Right kidney (tissue), 1 donor: ENCODE measurements around the gene PBX3.

Experiments used
- DNase-seq: peaks from one replicate; pipeline ENCODE4 v3.0.0-alpha.2; 2016

PBX3 gene

DNA sequence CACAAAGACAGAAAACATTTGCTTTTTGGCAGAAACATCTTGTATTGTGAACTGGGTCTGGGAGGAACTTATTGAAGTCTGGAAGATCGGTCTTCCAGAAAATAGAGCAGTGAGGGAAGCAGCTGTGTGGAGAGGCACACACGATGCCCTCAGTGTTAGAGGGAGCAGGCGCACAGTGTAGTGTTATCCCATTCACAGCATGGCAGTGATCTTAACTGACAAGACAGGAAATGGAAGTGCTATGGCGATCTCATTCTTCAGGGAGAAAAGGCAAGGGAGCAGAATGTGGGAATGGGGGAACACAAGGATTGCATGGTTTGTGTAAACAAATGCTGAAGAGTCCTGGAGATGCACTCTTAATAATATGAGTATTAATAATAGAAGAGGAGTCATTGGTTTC is 161.0 kb downstream of the PBX3 start:
- DNase-seq: no peak

DNA sequence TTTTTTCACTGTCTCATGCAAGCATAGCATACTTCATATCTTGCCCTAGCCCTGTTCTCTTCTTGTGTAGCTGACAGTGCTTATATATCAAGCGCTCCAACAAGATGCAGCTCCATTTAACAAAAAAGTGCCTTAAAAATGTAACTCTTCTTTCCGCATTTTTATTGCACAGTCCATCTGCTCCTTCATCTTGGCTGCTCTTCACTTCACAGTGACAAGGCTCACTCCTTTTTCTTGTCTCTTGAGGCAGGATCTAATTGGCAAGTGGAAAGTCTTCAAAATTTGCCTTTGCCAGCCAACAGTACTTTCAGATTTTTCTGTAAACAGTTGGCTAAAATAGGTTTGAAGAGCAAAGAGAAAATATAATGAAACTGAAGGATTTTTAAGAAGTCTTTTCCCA is 161.8 kb downstream of the PBX3 start:
- DNase-seq: no peak

DNA sequence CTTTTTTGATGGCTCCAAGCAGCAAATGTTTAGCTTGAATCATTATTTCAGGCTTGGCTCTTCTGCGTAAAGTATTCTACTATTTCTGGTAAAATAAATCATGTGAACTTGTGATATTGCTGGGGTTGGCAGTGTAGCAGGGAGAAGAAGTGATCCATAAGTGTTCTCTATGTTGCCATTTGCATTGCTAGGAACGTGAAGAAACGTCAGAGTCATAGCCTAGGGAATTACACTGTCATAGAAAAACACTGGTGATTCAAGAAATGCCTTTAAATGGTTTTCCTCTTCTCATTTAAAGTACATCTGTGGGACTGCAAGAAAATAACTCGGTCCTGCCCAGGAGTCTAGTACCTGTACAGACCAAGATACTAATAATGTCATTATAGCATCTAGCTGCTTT is 162.3 kb downstream of the PBX3 start:
- no peak for DNase-seq

DNA sequence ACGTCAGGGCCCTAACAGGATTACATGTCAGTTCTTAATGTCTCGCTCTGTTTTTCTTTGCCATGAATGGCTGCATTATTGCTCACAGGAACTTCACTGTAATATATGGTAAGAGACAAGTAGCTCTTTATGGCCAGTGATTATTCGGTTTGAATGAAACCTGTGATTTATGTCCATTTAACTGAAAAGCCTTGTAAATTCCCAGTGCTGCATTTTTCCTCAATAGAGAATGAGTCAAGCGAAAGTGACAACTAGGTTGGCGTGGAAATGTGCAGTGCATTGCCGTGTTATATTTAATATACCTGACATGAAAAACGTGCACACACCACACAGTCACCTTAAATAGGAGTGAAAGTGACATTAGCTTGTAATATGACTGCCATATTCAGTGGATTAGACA is 163.1 kb downstream of the PBX3 start:
- no peak for DNase-seq

DNA sequence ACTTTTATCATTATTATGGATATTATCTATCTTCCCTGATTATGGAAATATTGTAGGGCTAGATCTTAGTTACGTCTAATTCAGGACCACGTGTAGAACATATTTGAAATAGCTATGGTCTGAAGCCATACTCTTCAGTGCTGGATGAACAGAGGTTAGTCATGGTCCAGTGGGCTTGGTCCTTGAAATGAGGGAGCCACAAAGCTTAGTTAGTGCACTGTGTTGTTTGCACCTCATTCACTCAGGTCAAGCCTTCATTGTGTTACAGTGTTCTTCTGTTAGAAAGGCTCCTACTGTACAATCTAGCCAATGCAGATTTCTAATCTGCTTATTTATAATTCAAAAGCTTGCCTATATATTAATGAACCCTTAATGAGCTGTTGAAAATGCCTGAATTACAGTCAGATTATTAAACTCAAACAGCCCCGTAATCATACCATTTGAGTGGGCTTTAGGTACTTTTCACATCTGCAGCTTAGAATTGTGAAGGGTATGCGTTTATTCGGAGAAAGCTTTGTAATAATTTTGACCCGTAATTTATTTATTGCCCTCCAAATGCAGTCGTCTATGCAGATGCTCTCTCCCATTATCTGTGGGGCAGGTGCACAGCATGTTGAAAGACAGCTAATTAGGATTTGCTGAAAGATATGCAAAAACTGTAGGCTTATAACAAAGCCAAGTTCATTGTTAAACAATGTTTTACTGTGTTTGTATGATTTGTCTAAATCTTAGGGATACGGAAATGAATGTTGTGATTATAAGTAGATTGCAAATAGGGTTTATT is 164.9 kb downstream of the PBX3 start:
- DNase-seq: no peak

DNA sequence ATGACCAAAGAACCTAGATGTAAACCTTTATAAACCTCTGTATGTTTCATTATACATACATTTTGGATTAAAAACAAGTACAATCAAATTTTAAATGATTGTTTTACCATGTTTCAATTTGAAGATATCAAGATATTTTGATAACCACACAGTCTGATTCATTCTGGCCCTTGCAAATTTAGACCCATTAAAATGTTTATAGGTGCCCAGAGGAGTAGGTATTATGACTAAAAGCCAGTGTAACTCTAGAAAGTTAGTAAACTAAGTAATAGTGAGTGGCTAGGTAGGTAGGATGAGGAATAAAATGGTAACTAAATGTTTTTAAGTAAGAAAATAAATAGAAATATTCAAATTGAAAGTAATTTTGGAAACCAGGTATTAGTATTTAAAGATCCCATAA is 165.5 kb downstream of the PBX3 start:
- DNase-seq: no peak

DNA sequence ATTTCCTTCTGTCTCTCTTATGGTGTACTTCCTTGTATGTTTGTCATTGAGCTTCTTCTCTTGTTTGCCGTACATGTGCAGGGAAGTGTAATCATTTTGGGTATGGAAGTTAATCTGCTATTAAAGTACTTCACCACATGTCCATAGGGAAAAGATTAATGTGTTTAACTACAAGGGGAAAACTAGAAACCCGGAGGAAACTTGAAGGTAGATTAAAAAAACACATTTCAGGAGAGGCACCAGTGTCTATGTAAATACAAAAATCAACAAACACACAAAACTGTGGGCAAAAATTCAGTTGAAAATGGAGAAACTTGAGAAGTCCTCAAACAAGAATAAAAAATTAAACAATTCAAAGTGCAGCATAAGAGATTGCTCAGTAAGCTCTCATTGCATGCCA is 166.4 kb downstream of the PBX3 start:
- no peak for DNase-seq

DNA sequence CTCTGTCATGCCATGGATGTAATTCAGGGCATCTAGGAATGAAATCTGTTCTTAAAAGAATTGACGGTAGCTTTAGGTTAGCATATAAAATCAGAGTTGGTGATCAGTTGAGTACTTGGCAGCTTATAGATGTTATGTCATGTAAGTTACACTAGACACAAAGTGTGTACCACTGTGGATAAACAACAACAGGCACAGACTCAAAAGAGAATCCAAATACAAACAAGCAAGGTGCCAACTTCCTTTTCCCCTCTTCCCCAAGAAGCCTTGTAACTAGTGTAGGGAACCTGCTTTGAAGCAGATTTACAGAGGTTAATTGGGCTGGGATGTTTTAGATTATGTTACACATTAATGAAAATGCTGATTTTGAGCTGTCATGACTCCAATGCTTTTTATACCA is 167.2 kb downstream of the PBX3 start:
- no peak for DNase-seq

DNA sequence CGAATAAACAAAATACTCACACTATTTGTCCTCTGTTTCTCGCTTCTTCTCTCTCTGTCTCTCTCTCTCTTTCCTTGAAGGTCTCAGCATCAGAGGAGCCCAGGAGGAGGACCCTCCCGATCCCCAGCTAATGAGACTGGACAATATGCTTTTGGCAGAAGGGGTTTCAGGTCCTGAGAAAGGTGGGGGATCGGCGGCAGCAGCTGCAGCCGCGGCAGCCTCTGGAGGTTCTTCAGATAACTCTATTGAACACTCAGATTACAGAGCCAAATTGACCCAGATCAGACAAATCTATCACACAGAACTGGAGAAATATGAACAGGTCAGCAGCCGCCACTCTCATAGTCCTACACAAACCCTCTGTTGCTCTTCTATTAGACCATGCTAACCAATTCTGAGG is 168.4 kb downstream of the PBX3 start:
- no peak for DNase-seq

DNA sequence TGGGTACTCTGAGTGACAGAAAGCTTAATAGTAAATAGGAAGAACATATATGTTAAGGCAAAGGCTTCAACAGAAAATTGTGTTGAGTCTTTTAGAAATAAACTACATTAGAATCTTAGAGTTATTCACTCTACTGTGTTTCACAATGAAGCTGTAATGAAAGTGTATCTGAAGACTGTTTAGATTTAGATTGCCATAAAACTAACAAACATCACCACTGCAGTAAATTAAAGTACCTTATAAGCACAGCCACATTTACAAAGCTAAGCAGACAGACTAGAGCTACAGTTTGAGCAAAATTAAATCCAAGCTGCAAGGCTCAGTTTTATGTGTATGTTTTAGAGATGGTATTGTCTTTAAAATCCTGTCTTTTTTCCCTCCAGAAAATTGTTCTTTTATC is 172.4 kb downstream of the PBX3 start:
- no peak for DNase-seq

DNA sequence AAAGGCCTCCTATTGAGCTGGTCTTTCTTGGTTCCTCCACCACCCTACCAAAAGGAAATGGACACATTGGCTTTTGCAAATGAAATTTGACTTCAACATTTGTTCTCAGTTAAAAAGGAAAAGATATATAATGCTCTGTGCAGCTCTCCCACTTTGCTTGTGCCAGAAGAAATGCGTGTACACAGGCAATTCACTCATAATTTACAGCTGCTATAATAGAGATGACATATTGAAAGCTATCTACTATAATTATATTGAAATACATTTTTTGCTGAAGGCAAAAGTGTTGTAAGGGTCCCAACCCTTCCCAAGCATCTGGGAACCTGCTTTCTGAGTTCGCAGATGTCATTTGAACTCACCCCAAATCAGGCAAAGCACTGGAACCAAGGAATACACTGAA is 173.2 kb downstream of the PBX3 start:
- DNase-seq: no peak

DNA sequence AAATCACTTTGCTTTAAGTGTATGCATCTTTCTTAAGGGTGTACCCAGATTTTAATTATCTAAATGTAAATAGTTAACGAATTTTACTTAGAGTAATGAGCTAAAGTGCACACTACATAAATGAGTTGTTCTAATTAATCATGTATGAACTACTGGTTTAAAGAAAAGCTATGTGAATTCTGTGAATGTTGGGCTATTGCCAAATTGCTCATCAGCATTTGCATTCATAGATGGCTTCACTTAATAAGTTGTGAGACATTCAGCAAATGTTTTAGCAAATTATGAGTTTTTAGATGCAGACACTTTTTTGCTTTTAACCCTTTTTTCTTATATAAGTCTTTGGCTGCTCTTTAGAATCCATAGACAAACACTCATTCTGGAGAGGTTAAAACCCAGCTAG is 175.7 kb downstream of the PBX3 start:
- DNase-seq: no peak

DNA sequence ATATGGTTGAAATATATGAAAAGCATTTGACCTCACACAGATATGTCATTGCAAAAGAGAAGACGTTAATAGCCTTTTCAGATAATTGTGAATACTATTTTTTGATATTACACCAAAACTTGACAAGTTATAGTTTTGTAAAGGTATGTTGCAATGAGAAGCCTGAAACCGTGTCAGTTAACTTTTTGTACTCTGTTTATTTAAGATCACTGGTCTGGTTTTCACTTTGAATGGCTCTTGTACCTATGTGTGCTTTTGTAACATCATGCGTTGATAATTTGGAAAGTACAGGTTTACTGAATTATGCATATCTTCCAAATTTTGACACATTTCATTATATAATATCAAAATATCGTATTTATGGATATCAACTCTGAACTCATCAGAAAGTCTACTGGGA is 177.2 kb downstream of the PBX3 start:
- no peak for DNase-seq

DNA sequence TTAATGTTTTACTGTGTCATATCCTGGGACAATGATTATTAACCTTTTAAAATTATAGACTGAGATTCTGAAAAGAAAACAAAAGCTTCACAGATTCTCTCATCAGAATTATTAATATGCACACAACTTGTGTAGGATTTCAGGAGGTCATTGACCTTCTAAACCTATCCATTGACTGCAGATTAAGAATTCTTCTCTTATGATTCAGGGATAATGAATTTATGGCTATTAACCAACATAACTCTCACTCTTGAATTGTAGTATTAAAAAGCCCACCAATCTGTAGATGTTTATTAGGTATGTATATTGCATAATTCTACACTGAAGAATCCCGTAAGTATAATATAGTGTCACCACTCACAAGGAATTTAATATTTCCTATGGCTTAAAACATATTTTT is 179.8 kb downstream of the PBX3 start:
- no peak for DNase-seq

DNA sequence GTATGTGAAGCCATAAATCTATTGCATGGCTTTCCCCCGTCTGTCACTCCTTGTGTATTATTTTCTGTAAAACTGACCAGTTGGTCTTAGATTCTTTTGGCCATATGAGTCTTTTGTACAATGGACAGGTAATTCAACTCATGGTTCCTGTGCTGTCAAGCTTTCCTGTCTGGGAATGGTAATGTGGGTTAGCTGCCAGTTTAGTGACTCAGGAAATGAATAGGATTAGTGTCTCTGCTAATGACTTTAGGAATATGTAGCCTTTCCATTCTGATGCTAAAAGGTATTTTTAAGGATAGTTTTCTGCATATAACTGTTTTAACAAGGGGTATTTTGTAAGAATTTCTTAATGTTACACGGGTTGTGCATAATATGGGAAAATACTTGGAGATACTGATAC is 182.7 kb downstream of the PBX3 start:
- no peak for DNase-seq

DNA sequence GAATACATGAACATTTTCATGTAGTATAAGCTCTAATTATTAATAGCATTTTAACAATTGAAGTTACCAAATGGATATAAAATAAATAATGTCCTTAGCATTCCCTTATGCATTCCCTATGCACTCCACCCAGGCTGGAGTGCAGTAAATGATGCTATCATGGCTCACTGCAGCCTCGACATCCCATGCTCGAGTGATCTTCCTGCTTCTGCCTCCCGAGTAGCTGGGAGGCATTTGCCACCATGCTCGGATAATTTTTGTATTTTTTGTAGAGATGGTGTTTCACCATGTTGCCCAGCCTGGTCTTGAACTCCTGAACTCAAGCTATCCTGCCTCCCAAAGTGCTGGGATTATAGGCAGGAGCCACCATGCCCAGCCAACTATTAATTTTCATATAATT is 184.0 kb downstream of the PBX3 start:
- DNase-seq: no peak

DNA sequence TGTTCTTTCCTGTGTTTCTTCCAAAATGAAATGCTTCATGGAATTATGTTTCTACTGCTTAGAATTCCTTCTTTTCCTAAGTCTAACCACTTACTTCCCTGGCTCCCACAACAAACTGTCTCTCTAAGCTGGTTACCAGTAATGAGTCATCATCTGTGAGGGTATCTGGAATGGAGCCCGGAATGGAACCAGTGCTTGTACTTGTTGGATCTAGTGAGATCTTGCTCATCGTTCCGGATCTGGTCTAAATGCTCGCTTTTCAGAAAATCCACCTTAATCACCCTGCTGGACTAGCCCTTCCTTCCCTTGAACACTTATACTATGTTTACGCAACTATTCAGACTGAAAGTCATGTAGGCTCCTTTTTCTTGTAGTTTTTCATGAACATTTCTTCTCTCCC is 184.8 kb downstream of the PBX3 start:
- DNase-seq: no peak

DNA sequence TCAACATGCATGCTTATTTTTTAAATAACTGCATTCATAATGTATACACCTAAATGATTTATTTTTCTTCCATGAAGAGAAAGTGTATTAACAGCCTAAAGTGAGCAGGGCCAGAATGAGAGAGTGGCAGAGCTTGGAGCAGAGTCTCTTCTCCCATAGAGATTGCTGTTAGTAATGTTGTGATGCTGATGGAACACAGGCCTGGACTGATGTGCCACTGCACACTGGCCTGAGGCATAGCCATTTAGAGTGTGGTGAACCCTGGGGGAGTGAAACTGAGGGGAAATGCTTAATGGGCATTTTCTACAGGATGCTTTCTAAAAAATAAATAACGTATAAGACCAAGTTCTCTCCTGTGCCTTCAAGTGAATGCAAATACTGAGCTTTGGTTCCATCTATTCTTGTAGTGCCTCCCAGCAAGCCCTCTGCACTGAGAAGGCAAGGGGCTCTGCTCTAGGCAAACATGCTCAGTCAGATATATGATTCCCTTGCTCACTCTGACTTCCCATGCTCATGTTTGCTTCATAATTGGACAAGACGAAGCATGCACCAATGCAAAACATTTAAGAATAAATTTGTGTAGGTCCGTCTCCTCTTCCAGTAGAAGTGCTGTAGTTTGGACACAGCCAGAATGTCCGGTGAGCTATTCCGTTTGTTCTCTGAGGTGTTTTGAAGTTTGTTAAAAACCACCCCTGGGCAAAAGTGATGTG is 185.7 kb downstream of the PBX3 start:
- DNase-seq: no peak

DNA sequence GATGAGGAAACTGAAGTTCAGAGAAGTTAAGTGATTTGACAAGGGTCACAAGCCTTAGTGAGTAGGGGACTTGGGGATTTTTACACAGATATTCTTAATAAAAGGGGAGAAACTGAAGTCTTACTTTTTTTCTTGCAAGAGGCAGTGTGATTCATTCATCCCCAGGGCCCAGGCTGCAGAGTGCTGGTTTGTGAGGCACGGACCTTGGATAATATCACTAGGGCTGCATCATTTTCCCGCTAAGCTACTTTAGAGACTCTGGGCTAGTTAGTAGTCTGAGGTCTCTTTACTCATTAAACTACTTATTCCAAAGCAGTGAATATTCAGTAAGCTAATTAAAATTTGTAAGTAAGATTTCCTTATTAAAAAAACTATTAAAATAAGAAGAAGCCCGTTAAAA is 195.0 kb downstream of the PBX3 start:
- DNase-seq: no peak

DNA sequence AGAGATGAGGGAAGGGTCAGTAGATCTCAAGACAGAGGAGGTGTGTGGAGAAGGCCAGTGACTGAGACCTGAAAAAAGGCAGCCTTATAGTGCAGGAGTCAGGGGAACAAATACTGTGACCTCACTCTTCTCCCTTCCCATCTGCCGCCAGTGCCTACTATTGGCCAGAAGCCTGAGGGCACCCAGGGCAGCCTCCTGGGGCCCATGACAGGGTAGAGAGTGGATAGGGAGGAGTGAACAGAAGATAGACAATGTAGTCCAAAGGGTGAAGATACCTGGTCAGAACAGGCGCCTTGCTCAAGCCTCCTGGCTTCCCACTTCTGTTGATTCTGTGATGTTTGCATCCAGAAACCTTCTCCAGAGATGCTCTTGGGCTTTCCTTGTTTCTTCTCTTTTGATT is 196.7 kb downstream of the PBX3 start:
- no peak for DNase-seq

DNA sequence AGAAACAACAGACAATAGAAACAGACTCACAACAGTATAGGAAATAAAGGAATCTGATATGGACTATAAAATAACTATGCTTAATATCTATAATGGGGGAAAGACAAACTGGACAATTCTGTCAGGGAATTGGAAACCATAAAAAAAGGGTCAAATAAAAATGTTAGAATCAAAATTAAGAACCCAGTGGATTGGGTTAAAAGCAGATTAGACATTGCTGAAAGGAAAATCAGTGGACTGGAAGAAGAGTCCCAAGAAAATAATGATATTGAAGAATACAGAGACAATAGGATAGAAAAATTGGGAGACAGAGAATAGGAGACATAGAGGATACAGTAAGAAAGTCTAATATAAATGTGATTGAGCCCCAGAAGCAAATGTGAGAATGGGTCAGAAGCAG is 199.2 kb downstream of the PBX3 start:
- DNase-seq: no peak

DNA sequence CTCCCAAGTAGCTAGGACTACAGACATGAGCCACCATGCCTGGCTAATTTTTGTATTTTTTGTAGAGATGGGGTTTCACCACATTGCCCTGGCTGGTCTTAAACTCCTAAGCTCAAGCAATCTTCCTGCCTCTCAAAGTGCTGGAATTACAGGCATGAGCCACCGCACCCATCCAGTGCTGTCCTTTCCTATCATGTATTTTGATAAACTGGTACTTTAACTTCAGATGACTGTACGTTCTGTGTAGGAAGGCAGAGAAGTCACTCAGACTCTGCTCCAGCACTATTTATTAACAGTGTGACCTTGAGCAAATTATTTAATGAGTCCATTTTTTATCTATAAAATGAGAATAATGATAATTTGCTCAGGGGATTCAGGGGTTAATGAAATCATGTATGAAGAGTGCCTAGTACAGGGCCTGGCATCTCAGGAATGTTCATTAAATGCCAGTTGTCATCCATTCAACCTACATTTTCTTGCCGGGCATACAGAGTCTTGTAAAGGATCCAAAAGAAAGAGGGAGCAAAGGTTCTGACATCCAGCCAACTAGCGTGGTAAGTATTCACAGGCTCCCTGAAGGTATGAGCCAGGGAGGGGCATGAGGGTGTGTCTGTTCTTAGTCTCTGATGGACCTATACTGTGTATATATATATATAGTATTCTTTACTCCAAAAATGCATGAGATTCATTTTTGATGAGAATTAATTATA is 201.9 kb downstream of the PBX3 start:
- DNase-seq: no peak

DNA sequence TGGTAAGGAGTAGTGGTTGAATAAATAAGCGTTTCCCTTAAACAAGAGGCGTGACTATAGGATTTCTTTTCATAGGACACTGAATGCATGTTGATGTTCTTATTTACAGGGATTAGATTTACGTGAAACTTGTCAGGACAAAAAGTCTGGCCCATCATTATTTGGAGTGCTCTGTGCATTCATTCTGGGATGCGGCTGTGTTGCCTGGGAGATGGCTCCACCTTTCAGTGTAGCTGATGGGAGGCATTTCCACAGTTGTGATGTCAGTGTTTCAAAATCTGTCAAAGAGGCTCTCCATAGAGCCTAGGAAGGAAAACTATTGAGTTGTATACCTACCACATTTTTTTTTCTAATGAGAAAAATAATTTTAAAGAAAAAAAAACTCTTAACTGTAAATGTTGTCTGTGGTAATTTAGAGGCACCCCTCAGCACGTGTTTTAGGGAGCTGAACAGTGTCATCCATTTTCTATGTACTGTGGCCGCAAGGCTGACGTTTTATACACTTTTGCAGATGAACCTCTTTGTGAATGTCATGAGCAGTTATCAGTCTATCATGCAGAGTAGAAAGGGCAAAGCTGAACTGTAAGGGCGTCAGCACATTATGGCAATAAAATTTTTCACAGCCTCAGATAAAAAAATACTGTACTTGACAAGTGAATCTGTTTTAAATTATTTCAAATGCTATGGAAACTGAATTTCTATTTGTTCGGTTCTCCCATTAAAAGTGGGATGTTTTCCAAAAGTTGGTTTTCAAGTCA is 202.7 kb downstream of the PBX3 start:
- no peak for DNase-seq
